ENCODE measurements around the gene IMMP2L. TPM values are rescaled to one million over a fixed set of nuclear protein-coding genes. Genes with fewer than 3 reads are reported as not detected.

IMMP2L gene
- total and polyA plus RNA-seq, 2 of the 8 experiments (the other 6 are each of a cell fraction or from before 2014, with no cell fraction given): 2.3 to 10.1 TPM

- no peak overlapping the region for H3K18ac ChIP-seq (ENCODE audit: extremely low read depth, low read length)
- no peak overlapping the region for H3K23ac ChIP-seq (ENCODE audit: insufficient read length)
- H3K56ac ChIP-seq (replicated peaks; ENCODE audit: insufficient read length, low read depth, low read length): no peak overlapping the region
- H2BK20ac ChIP-seq (ENCODE audit: low read length): no peak overlapping the region
- FAIRE-seq (no peak), DNase-seq (ENCODE audit: low read depth in 1 of 2, low spot score in 2 of 2) (no peak)
- H2BK15ac ChIP-seq (ENCODE audit: low read length): no peak overlapping the region
- no peak overlapping the region for H2AFZ ChIP-seq (ENCODE audit: low read length)
- 92% methylated on average over 5 of the region's 5 CpGs; no CpG with 5 or more reads in 1 of the 2 experiments for WGBS, 2 experiments (ENCODE audit: extremely low coverage in 1 of 2, insufficient coverage in 1 of 2, insufficient read length in 1 of 2, insufficient replicate concordance in 2 of 2, low coverage in 1 of 2, low lambda C conversion rate in 2 of 2, missing lambda C conversion rate in 1 of 2)
- POLR2A ChIA-PET (ENCODE audit: partially characterized antibody): no interaction called here
- H2BK12ac ChIP-seq (ENCODE audit: low read depth, low read length): no peak overlapping the region
- no peak overlapping the region for H2AK5ac ChIP-seq (ENCODE audit: low read depth, low read length)
- CTCF ChIA-PET (ENCODE audit: partially characterized antibody): interaction anchor here (0.6 to 1.2 kb wide), 3 partner anchors 13 to 100 kb away, joined by 3 read pairs; no protein-coding TSS in a partner anchor
- H3K79me2 ChIP-seq (ENCODE audit: control insufficient read depth in 1 of 2, insufficient read depth in 2 of 2, low read length in 2 of 2): no peaks in the 10 kb centered on the region
- no peaks in the 10 kb centered on the region for H3K79me1 ChIP-seq (ENCODE audit: low read depth, low read length)
- peaks cover 11 to 17% of the 10 kb centered on the region in 2 experiments for H3K9me3 ChIP-seq (ENCODE audit: insufficient read depth in 2 of 2, low read depth in 1 of 2, low read length in 1 of 2)
- no peak overlapping the region for H3K14ac ChIP-seq (ENCODE audit: insufficient read length)
- H2BK120ac ChIP-seq (replicated peaks; ENCODE audit: low read depth, low read length): no peak overlapping the region
- H3K36me3 ChIP-seq (ENCODE audit: control insufficient read depth in 2 of 4, insufficient read depth in 4 of 4, low read length in 3 of 4): peaks cover 0 to 6% (median 0%) of the 10 kb centered on the region in 4 experiments; a peak in 1 of 8 replicates
- H4K8ac ChIP-seq (ENCODE audit: extremely low read depth, insufficient read depth, low read length): no peak overlapping the region
- no peak overlapping the region for H3K4ac ChIP-seq (replicated peaks; ENCODE audit: insufficient read length, low read depth, low read length)
- no peak overlapping the region for H3K27ac ChIP-seq (ENCODE audit: low read depth, low read length)
- H3K23me2 ChIP-seq (ENCODE audit: low read depth, low read length): no peaks in the 10 kb centered on the region
- H3K4me1 ChIP-seq (replicated peaks in 1 of 4; ENCODE audit: control insufficient read depth in 3 of 4, insufficient read depth in 4 of 4, low read length in 3 of 4): no peaks in the 10 kb centered on the region
- no peak overlapping the region for H3K4me3 ChIP-seq (ENCODE audit: extremely low read depth in 1 of 4, insufficient read depth in 2 of 4, low read depth in 3 of 4, low read length in 4 of 4)
- H4K20me1 ChIP-seq (replicated peaks in 1 of 2; ENCODE audit: control insufficient read depth in 1 of 2, insufficient read depth in 2 of 2, low read length in 2 of 2): no peaks in the 10 kb centered on the region
- TF ChIP-seq RXRA (IDR thresholded peaks at IDR 0.05; ENCODE audit: insufficient read depth, low read depth, low read length) (no peak), EZH2 (IDR thresholded peaks at IDR 0.05; ENCODE audit: low read depth, low read length, severe bottlenecking) (no peak), ZNF274 (IDR thresholded peaks at IDR 0.05; ENCODE audit: borderline replicate concordance, extremely low read depth, low read length) (no peak), CHD1 (IDR thresholded peaks at IDR 0.05; ENCODE audit: low read depth, low read length) (no peak), BACH1 (IDR thresholded peaks at IDR 0.05; ENCODE audit: low read length) (no peak), EGR1 (IDR thresholded peaks at IDR 0.05; ENCODE audit: borderline replicate concordance, low read depth, low read length) (no peak), POLR2AphosphoS5 (IDR thresholded peaks at IDR 0.05; ENCODE audit: low read depth, low read length) (no peak), SAP30 (IDR thresholded peaks at IDR 0.05; ENCODE audit: insufficient read depth, insufficient replicate concordance, low read length) (no peak), POU5F1 (IDR thresholded peaks at IDR 0.05; ENCODE audit: low read depth, low read length) (no peak), GABPA (IDR thresholded peaks at IDR 0.05; ENCODE audit: borderline replicate concordance, insufficient read depth, low read length) (no peak)
- no peak overlapping the region for H4K91ac ChIP-seq (replicated peaks; ENCODE audit: insufficient read length, low read length)
- no peaks in the 10 kb centered on the region for H3K27me3 ChIP-seq (replicated peaks in 1 of 4; ENCODE audit: control insufficient read depth in 3 of 4, extremely low read depth in 1 of 4, insufficient read depth in 3 of 4, low read length in 3 of 4)
- no peak overlapping the region for H2BK5ac ChIP-seq (ENCODE audit: low read depth, low read length)
- H3K9ac ChIP-seq (replicated peaks in 1 of 4; ENCODE audit: extremely low read depth in 1 of 4, low read depth in 3 of 4, low read length in 3 of 4): no peak overlapping the region
- H3K4me2 ChIP-seq (ENCODE audit: insufficient read depth in 1 of 2, low read depth in 2 of 2, low read length in 2 of 2): no peak overlapping the region
- H4K5ac ChIP-seq (ENCODE audit: insufficient read length, low read depth, low read length): no peak overlapping the region
Observed at GRCh38 chr7:110677405-110677804, 884.9 kb downstream of the IMMP2L start.

All from H1 (cell line).